Measurements from ENCODE around the gene TPP2.

DNA sequence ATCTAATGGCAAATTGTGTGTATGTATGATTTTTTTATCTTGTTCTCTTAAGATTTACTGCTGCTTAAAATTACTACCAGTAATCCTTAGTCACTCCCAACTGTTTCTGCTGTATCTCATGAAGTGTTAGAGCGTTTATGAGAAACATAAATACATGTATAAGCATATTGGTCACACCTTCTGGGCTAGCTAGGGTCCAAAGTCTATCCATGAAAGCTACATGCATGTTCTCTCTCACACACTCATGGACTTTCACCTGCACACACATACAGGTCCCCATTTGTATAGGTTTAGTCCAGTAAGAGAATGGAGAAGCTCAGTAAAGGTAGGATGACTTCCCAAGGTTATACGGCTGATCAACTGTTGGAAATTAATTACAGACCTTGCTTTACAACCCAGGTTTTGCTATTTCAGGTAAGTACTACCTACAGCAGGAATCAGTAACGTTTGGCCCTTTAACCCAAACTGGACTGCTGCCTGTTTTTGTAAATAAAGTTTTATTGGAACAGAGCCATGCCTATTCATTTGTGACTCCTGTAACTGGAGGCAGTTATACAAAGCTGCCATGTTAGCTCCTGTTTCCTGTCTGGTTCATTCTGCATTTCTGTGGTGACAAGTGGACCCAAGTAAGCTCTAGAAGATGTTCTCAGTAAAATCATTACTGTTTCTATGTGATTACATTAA, 82.8 kb downstream of the TPP2 start:
- TF ChIP-seq, protein P1, sequence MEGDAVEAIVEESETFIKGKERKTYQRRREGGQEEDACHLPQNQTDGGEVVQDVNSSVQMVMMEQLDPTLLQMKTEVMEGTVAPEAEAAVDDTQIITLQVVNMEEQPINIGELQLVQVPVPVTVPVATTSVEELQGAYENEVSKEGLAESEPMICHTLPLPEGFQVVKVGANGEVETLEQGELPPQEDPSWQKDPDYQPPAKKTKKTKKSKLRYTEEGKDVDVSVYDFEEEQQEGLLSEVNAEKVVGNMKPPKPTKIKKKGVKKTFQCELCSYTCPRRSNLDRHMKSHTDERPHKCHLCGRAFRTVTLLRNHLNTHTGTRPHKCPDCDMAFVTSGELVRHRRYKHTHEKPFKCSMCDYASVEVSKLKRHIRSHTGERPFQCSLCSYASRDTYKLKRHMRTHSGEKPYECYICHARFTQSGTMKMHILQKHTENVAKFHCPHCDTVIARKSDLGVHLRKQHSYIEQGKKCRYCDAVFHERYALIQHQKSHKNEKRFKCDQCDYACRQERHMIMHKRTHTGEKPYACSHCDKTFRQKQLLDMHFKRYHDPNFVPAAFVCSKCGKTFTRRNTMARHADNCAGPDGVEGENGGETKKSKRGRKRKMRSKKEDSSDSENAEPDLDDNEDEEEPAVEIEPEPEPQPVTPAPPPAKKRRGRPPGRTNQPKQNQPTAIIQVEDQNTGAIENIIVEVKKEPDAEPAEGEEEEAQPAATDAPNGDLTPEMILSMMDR (IDR thresholded peaks at IDR 0.05 in 2 of 3, conservative IDR thresholded peaks at IDR 0.05 in 1 of 3; ENCODE audit: borderline replicate concordance in 1 of 3, insufficient read depth in 1 of 3, low read depth in 2 of 3, low read length in 2 of 3): no peak
- TF ChIP-seq, protein P2, sequence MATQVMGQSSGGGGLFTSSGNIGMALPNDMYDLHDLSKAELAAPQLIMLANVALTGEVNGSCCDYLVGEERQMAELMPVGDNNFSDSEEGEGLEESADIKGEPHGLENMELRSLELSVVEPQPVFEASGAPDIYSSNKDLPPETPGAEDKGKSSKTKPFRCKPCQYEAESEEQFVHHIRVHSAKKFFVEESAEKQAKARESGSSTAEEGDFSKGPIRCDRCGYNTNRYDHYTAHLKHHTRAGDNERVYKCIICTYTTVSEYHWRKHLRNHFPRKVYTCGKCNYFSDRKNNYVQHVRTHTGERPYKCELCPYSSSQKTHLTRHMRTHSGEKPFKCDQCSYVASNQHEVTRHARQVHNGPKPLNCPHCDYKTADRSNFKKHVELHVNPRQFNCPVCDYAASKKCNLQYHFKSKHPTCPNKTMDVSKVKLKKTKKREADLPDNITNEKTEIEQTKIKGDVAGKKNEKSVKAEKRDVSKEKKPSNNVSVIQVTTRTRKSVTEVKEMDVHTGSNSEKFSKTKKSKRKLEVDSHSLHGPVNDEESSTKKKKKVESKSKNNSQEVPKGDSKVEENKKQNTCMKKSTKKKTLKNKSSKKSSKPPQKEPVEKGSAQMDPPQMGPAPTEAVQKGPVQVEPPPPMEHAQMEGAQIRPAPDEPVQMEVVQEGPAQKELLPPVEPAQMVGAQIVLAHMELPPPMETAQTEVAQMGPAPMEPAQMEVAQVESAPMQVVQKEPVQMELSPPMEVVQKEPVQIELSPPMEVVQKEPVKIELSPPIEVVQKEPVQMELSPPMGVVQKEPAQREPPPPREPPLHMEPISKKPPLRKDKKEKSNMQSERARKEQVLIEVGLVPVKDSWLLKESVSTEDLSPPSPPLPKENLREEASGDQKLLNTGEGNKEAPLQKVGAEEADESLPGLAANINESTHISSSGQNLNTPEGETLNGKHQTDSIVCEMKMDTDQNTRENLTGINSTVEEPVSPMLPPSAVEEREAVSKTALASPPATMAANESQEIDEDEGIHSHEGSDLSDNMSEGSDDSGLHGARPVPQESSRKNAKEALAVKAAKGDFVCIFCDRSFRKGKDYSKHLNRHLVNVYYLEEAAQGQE (IDR thresholded peaks at IDR 0.05; ENCODE audit: low read depth): no peak
- TF ChIP-seq EZH2phosphoT487 (IDR thresholded peaks at IDR 0.05; ENCODE audit: borderline replicate concordance) (no peak), POLR2A (IDR thresholded peaks at IDR 0.05; ENCODE audit: borderline replicate concordance, extremely low read depth, insufficient read depth, insufficient read length) (no peak), EGR1 (IDR thresholded peaks at IDR 0.05; ENCODE audit: low read depth) (no peak), SRF (IDR thresholded peaks at IDR 0.05; ENCODE audit: low read depth) (no peak), POLR2AphosphoS5 (IDR thresholded peaks at IDR 0.05; ENCODE audit: low read depth, low read length) (no peak), TCF7L2 (IDR thresholded peaks at IDR 0.05; ENCODE audit: borderline replicate concordance, extremely low read depth, insufficient read depth, insufficient read length) (no peak)
- TF ChIP-seq, protein P3, sequence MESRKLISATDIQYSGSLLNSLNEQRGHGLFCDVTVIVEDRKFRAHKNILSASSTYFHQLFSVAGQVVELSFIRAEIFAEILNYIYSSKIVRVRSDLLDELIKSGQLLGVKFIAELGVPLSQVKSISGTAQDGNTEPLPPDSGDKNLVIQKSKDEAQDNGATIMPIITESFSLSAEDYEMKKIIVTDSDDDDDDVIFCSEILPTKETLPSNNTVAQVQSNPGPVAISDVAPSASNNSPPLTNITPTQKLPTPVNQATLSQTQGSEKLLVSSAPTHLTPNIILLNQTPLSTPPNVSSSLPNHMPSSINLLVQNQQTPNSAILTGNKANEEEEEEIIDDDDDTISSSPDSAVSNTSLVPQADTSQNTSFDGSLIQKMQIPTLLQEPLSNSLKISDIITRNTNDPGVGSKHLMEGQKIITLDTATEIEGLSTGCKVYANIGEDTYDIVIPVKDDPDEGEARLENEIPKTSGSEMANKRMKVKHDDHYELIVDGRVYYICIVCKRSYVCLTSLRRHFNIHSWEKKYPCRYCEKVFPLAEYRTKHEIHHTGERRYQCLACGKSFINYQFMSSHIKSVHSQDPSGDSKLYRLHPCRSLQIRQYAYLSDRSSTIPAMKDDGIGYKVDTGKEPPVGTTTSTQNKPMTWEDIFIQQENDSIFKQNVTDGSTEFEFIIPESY (IDR thresholded peaks at IDR 0.05; ENCODE audit: extremely low read depth, insufficient replicate concordance, low read length): no peak
